ENCODE measurements around the gene PRPF6. TPM values are rescaled to one million over a fixed set of nuclear protein-coding genes. Genes with fewer than 3 reads are reported as not detected.

The PRPF6 gene
- total RNA-seq, 1 experiment from 2014 or later: 88.4 TPM

DNA sequence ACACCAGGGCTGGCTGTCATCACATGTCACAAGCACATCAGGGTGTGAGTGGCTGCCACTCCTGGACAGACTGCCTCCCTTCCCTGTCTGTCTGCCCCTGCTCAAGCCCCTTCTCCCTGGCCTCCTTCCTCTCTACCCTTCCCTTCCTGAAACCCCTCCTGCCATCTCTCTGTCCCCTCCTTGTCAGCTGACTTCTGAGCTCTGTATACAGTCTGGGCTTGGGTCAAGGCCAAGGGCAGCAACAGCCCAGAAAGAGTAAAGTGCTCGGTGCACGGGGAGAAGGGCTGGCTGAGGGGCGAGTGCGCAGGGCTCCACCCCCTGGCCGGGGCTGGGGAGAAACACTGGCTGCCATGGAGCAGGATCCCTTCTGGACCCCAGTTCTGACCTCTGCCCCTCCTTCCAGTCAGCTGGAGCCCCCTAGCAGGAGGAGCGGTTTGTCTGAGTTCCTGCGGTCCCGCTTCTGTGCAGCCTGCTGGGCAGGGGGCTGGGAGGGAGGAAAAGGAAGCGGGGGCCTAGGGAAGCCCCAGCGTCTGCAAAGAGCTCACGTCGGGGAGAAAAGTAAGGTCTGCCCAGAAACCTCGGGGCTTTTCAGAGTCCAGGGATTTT lies 101.3 kb downstream of the PRPF6 start:
- ChIA-PET CTCF (no interaction called here), POLR2A (interaction anchor here (0.7 kb wide), 1 partner anchor 23 kb away, joined by 4 read pairs; no protein-coding TSS in a partner anchor)
- Histone ChIP-seq H3K36me3 (ENCODE audit: control insufficient read depth, insufficient read depth, low read length) (no peaks in the 10 kb centered on the region), H3K27ac (ENCODE audit: low read length) (no peak overlapping the region), H3K27me3 (ENCODE audit: control insufficient read depth, insufficient read depth, low read length) (no peaks in the 10 kb centered on the region), H3K4me1 (ENCODE audit: control insufficient read depth, insufficient read depth, low read length) (peaks cover 21% of the 10 kb centered on the region), H3K4me3 (ENCODE audit: low read depth in 2 of 2, low read length in 2 of 2) (no peak overlapping the region), H3K9me3 (ENCODE audit: control insufficient read depth, insufficient read depth, low read depth, low read length) (no peaks in the 10 kb centered on the region)
- no TSS peak for BruUV-seq (replicated peaks)
- ATAC-seq: no peak
- intact Hi-C loops (cut with micrococcal nuclease; ENCODE audit: unreplicated experiment): no loop called here
- TF ChIP-seq POLR2AphosphoS5 (IDR thresholded peaks at IDR 0.05; ENCODE audit: low read depth, low read length) (no peak), TCF7L2 (IDR thresholded peaks at IDR 0.05; ENCODE audit: low read depth, low read length) (no peak), SIN3A (IDR thresholded peaks at IDR 0.05; ENCODE audit: borderline replicate concordance, insufficient read depth, low read depth, low read length) (no peak)
- TF ChIP-seq, protein P1, sequence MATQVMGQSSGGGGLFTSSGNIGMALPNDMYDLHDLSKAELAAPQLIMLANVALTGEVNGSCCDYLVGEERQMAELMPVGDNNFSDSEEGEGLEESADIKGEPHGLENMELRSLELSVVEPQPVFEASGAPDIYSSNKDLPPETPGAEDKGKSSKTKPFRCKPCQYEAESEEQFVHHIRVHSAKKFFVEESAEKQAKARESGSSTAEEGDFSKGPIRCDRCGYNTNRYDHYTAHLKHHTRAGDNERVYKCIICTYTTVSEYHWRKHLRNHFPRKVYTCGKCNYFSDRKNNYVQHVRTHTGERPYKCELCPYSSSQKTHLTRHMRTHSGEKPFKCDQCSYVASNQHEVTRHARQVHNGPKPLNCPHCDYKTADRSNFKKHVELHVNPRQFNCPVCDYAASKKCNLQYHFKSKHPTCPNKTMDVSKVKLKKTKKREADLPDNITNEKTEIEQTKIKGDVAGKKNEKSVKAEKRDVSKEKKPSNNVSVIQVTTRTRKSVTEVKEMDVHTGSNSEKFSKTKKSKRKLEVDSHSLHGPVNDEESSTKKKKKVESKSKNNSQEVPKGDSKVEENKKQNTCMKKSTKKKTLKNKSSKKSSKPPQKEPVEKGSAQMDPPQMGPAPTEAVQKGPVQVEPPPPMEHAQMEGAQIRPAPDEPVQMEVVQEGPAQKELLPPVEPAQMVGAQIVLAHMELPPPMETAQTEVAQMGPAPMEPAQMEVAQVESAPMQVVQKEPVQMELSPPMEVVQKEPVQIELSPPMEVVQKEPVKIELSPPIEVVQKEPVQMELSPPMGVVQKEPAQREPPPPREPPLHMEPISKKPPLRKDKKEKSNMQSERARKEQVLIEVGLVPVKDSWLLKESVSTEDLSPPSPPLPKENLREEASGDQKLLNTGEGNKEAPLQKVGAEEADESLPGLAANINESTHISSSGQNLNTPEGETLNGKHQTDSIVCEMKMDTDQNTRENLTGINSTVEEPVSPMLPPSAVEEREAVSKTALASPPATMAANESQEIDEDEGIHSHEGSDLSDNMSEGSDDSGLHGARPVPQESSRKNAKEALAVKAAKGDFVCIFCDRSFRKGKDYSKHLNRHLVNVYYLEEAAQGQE (IDR thresholded peaks at IDR 0.05; ENCODE audit: insufficient read depth in 1 of 2, low read depth in 2 of 2, low read length in 1 of 2): no peak
- TF ChIP-seq, protein P2, sequence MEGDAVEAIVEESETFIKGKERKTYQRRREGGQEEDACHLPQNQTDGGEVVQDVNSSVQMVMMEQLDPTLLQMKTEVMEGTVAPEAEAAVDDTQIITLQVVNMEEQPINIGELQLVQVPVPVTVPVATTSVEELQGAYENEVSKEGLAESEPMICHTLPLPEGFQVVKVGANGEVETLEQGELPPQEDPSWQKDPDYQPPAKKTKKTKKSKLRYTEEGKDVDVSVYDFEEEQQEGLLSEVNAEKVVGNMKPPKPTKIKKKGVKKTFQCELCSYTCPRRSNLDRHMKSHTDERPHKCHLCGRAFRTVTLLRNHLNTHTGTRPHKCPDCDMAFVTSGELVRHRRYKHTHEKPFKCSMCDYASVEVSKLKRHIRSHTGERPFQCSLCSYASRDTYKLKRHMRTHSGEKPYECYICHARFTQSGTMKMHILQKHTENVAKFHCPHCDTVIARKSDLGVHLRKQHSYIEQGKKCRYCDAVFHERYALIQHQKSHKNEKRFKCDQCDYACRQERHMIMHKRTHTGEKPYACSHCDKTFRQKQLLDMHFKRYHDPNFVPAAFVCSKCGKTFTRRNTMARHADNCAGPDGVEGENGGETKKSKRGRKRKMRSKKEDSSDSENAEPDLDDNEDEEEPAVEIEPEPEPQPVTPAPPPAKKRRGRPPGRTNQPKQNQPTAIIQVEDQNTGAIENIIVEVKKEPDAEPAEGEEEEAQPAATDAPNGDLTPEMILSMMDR (IDR thresholded peaks at IDR 0.05): no peak
- in situ Hi-C loops (cut with HindIII; ENCODE audit: low pct_unique_long_range_greater_than_20kb, low sequenced_read_pairs): no loop called here
- no peak for DNase-seq (ENCODE audit: low read depth, low spot score)

Small RNAs within 50 kb of the gene (microRNA-seq; reads per million reads assigned to microRNA genes)
- gene MIR1914 (ENCODE audit: unreplicated experiment) (0.95 reads per million), gene MIR647 (ENCODE audit: unreplicated experiment) (not detected), gene MIR6813 (ENCODE audit: unreplicated experiment) (2.2 reads per million)

Other genes with a start within 250 kb of the PRPF6 start
- 15.2 TPM for gene LIME1, start 244.5 kb upstream of the PRPF6 start, total RNA-seq (2021; ENCODE audit: unreplicated experiment)
- 166 TPM for gene SLC2A4RG, start 241.4 kb upstream of the PRPF6 start, total RNA-seq (2021; ENCODE audit: unreplicated experiment)
- 15.2 TPM for gene ZBTB46, start 149.9 kb upstream of the PRPF6 start, total RNA-seq (2021; ENCODE audit: unreplicated experiment)
- not detected for gene ABHD16B, start 119.6 kb upstream of the PRPF6 start, total RNA-seq (2021; ENCODE audit: unreplicated experiment)
- 113 TPM for gene TPD52L2, start 115.9 kb upstream of the PRPF6 start, total RNA-seq (2021; ENCODE audit: unreplicated experiment)
- 59.5 TPM for gene DNAJC5, start 86.0 kb upstream of the PRPF6 start, total RNA-seq (2021; ENCODE audit: unreplicated experiment)
- 47.4 TPM for gene UCKL1, start 24.7 kb upstream of the PRPF6 start, total RNA-seq (2021; ENCODE audit: unreplicated experiment)
- gene ZNF512B, start 11.2 kb upstream of the PRPF6 start, total RNA-seq (2021; ENCODE audit: unreplicated experiment): 17.9 TPM
- gene SAMD10, start 1.5 kb upstream of the PRPF6 start, total RNA-seq (2021; ENCODE audit: unreplicated experiment): 8.8 TPM
- 1.9 TPM for gene C20orf204, start 55.0 kb downstream of the PRPF6 start, total RNA-seq (2021; ENCODE audit: unreplicated experiment)
- 18.7 TPM for gene SOX18, start 68.5 kb downstream of the PRPF6 start, total RNA-seq (2021; ENCODE audit: unreplicated experiment)
- gene TCEA2, start 82.1 kb downstream of the PRPF6 start, total RNA-seq (2021; ENCODE audit: unreplicated experiment): 38.5 TPM
- gene RGS19, start 98.4 kb downstream of the PRPF6 start, total RNA-seq (2021; ENCODE audit: unreplicated experiment): 32.0 TPM
- 3.9 TPM for gene OPRL1, start 99.0 kb downstream of the PRPF6 start, total RNA-seq (2021; ENCODE audit: unreplicated experiment)
- 0.67 TPM for gene LKAAEAR1, start 103.3 kb downstream of the PRPF6 start, total RNA-seq (2021; ENCODE audit: unreplicated experiment)
- gene NPBWR2, start 126.4 kb downstream of the PRPF6 start, total RNA-seq (2021; ENCODE audit: unreplicated experiment): not detected
- 0.41 TPM for gene MYT1, start 183.3 kb downstream of the PRPF6 start, total RNA-seq (2021; ENCODE audit: unreplicated experiment)